ENCODE measurements around the gene KDR.
A peak's percentile ranks its signal among the peaks of the same experiment; 100 is the strongest.

The KDR gene

GRCh38 chr4:55124322-55125076 is 896 bp downstream of the KDR start:
- Histone ChIP-seq H2AFZ (ENCODE audit: insufficient read depth, low read length, poor library complexity) (no peak overlapping the region), H4K8ac (ENCODE audit: low read depth, low read length) (no peak overlapping the region), H4K12ac (ENCODE audit: low read depth, low read length) (no peak overlapping the region), H3K79me1 (ENCODE audit: low read length) (no peaks in the 10 kb centered on the region), H3K36me3 (ENCODE audit: control insufficient read depth in 1 of 2, insufficient read depth in 2 of 2, low read length in 2 of 2) (no peaks in the 10 kb centered on the region), H3K4me1 (ENCODE audit: control insufficient read depth in 1 of 2, insufficient read depth in 2 of 2, low read length in 2 of 2) (peaks cover 7 to 12% of the 10 kb centered on the region in 2 experiments), H2AK5ac (ENCODE audit: low read length) (no peak overlapping the region), H2BK12ac (ENCODE audit: low read length) (no peak overlapping the region), H3K9me3 (ENCODE audit: insufficient read depth, low read depth, low read length) (no peaks in the 10 kb centered on the region), H3K9ac (ENCODE audit: low read length) (no peak overlapping the region), H3K27ac (ENCODE audit: low read depth, low read length) (no peak overlapping the region), H3K4ac (ENCODE audit: low read depth, low read length) (no peak overlapping the region), H2BK5ac (ENCODE audit: low read depth, low read length, poor library complexity) (no peak overlapping the region), H3K4me2 (ENCODE audit: low read length) (peak overlapping the region; percentile 93), H3K79me2 (ENCODE audit: control insufficient read depth, insufficient read depth, low read length, poor library complexity) (no peaks in the 10 kb centered on the region), H4K91ac (ENCODE audit: low read depth, low read length) (no peak overlapping the region), H3K18ac (ENCODE audit: low read length) (no peak overlapping the region), H2BK120ac (ENCODE audit: insufficient read depth, low read length, poor library complexity) (no peak overlapping the region), H3K4me3 (ENCODE audit: low read depth, low read length) (peak overlapping the region; percentile 68), H3K23ac (ENCODE audit: low read length) (no peak overlapping the region), H3K27me3 (ENCODE audit: insufficient read depth, low read length) (peaks cover 24% of the 10 kb centered on the region), H3K14ac (ENCODE audit: low read length) (no peak overlapping the region)
- no CpG with 5 or more reads among the region's 34 CpGs for WGBS (ENCODE audit: extremely low coverage, insufficient coverage, insufficient read length)
- no peak for DNase-seq

- no peak overlapping the region for H3K9ac ChIP-seq (ENCODE audit: low read length)
- no peaks in the 10 kb centered on the region for H3K79me1 ChIP-seq (ENCODE audit: low read length)
- H3K27ac ChIP-seq (ENCODE audit: low read depth, low read length): no peak overlapping the region
- no CpG with 5 or more reads among the region's 6 CpGs for WGBS (ENCODE audit: extremely low coverage, insufficient coverage, insufficient read length)
- no peak overlapping the region for H2AFZ ChIP-seq (ENCODE audit: insufficient read depth, low read length, poor library complexity)
- H3K14ac ChIP-seq (ENCODE audit: low read length): no peak overlapping the region
- no peak overlapping the region for H2AK5ac ChIP-seq (ENCODE audit: low read length)
- H2BK120ac ChIP-seq (ENCODE audit: insufficient read depth, low read length, poor library complexity): no peak overlapping the region
- DNase-seq: no peak
- no peak overlapping the region for H4K91ac ChIP-seq (ENCODE audit: low read depth, low read length)
- no peak overlapping the region for H4K12ac ChIP-seq (ENCODE audit: low read depth, low read length)
- no peak overlapping the region for H3K23ac ChIP-seq (ENCODE audit: low read length)
- no peak overlapping the region for H3K4me2 ChIP-seq (ENCODE audit: low read length)
- H3K4me1 ChIP-seq (ENCODE audit: control insufficient read depth in 1 of 2, insufficient read depth in 2 of 2, low read length in 2 of 2): peaks cover 7 to 12% of the 10 kb centered on the region in 2 experiments
- H3K4ac ChIP-seq (ENCODE audit: low read depth, low read length): no peak overlapping the region
- H2BK12ac ChIP-seq (ENCODE audit: low read length): no peak overlapping the region
- H2BK5ac ChIP-seq (ENCODE audit: low read depth, low read length, poor library complexity): no peak overlapping the region
- no peak overlapping the region for H4K8ac ChIP-seq (ENCODE audit: low read depth, low read length)
- H3K36me3 ChIP-seq (ENCODE audit: control insufficient read depth in 1 of 2, insufficient read depth in 2 of 2, low read length in 2 of 2): no peaks in the 10 kb centered on the region
- peaks cover 24% of the 10 kb centered on the region for H3K27me3 ChIP-seq (ENCODE audit: insufficient read depth, low read length)
- H3K9me3 ChIP-seq (ENCODE audit: insufficient read depth, low read depth, low read length): no peaks in the 10 kb centered on the region
- no peak overlapping the region for H3K4me3 ChIP-seq (ENCODE audit: low read depth, low read length)
- no peaks in the 10 kb centered on the region for H3K79me2 ChIP-seq (ENCODE audit: control insufficient read depth, insufficient read depth, low read length, poor library complexity)
- no peak overlapping the region for H3K18ac ChIP-seq (ENCODE audit: low read length)
These were observed 1.6 kb downstream of the KDR start for GRCh38 chr4:55123791-55124190.

GRCh38 chr4:55122235-55122634 is 3.2 kb downstream of the KDR start:
- Histone ChIP-seq H3K79me1 (ENCODE audit: low read length) (no peaks in the 10 kb centered on the region), H2BK12ac (ENCODE audit: low read length) (no peak overlapping the region), H3K23ac (ENCODE audit: low read length) (no peak overlapping the region), H4K12ac (ENCODE audit: low read depth, low read length) (no peak overlapping the region), H3K36me3 (ENCODE audit: control insufficient read depth in 1 of 2, insufficient read depth in 2 of 2, low read length in 2 of 2) (no peaks in the 10 kb centered on the region), H4K8ac (ENCODE audit: low read depth, low read length) (no peak overlapping the region), H2AFZ (ENCODE audit: insufficient read depth, low read length, poor library complexity) (no peak overlapping the region), H2BK5ac (ENCODE audit: low read depth, low read length, poor library complexity) (no peak overlapping the region), H3K4ac (ENCODE audit: low read depth, low read length) (no peak overlapping the region), H3K27ac (ENCODE audit: low read depth, low read length) (no peak overlapping the region), H3K4me2 (ENCODE audit: low read length) (no peak overlapping the region), H3K79me2 (ENCODE audit: control insufficient read depth, insufficient read depth, low read length, poor library complexity) (no peaks in the 10 kb centered on the region), H2AK5ac (ENCODE audit: low read length) (no peak overlapping the region), H3K4me1 (ENCODE audit: control insufficient read depth in 1 of 2, insufficient read depth in 2 of 2, low read length in 2 of 2) (peaks cover 7 to 12% of the 10 kb centered on the region in 2 experiments), H3K14ac (ENCODE audit: low read length) (no peak overlapping the region), H3K9ac (ENCODE audit: low read length) (no peak overlapping the region), H3K27me3 (ENCODE audit: insufficient read depth, low read length) (peaks cover 24% of the 10 kb centered on the region), H4K91ac (ENCODE audit: low read depth, low read length) (no peak overlapping the region), H2BK120ac (ENCODE audit: insufficient read depth, low read length, poor library complexity) (no peak overlapping the region), H3K4me3 (ENCODE audit: low read depth, low read length) (no peak overlapping the region), H3K18ac (ENCODE audit: low read length) (no peak overlapping the region), H3K9me3 (ENCODE audit: insufficient read depth, low read depth, low read length) (no peaks in the 10 kb centered on the region)
- WGBS (ENCODE audit: extremely low coverage, insufficient coverage, insufficient read length): no CpG with 5 or more reads among the region's 2 CpGs
- no peak for DNase-seq

- no peaks in the 10 kb centered on the region for H3K36me3 ChIP-seq (ENCODE audit: control insufficient read depth in 1 of 2, insufficient read depth in 2 of 2, low read length in 2 of 2)
- peak; percentile 14 to 60 for DNase-seq
- no peak overlapping the region for H4K91ac ChIP-seq (ENCODE audit: low read depth, low read length)
- H2BK5ac ChIP-seq (ENCODE audit: low read depth, low read length, poor library complexity): no peak overlapping the region
- H4K12ac ChIP-seq (ENCODE audit: low read depth, low read length): no peak overlapping the region
- no peaks in the 10 kb centered on the region for H3K79me1 ChIP-seq (ENCODE audit: low read length)
- no peaks in the 10 kb centered on the region for H3K9me3 ChIP-seq (ENCODE audit: insufficient read depth, low read depth, low read length)
- no peak overlapping the region for H3K14ac ChIP-seq (ENCODE audit: low read length)
- no peak overlapping the region for H2AFZ ChIP-seq (ENCODE audit: insufficient read depth, low read length, poor library complexity)
- H3K27me3 ChIP-seq (ENCODE audit: insufficient read depth, low read length): peaks cover 22% of the 10 kb centered on the region
- no peak overlapping the region for H3K18ac ChIP-seq (ENCODE audit: low read length)
- H3K79me2 ChIP-seq (ENCODE audit: control insufficient read depth, insufficient read depth, low read length, poor library complexity): no peaks in the 10 kb centered on the region
- H2AK5ac ChIP-seq (ENCODE audit: low read length): no peak overlapping the region
- H3K4me2 ChIP-seq (ENCODE audit: low read length): no peak overlapping the region
- H3K4me3 ChIP-seq (ENCODE audit: low read depth, low read length): no peak overlapping the region
- peaks cover 7 to 12% of the 10 kb centered on the region in 2 experiments for H3K4me1 ChIP-seq (ENCODE audit: control insufficient read depth in 1 of 2, insufficient read depth in 2 of 2, low read length in 2 of 2)
- no peak overlapping the region for H2BK12ac ChIP-seq (ENCODE audit: low read length)
- no peak overlapping the region for H2BK120ac ChIP-seq (ENCODE audit: insufficient read depth, low read length, poor library complexity)
- no CpG with 5 or more reads among the region's 4 CpGs for WGBS (ENCODE audit: extremely low coverage, insufficient coverage, insufficient read length)
- H3K27ac ChIP-seq (ENCODE audit: low read depth, low read length): no peak overlapping the region
- no peak overlapping the region for H3K4ac ChIP-seq (ENCODE audit: low read depth, low read length)
- no peak overlapping the region for H3K23ac ChIP-seq (ENCODE audit: low read length)
- no peak overlapping the region for H3K9ac ChIP-seq (ENCODE audit: low read length)
- H4K8ac ChIP-seq (ENCODE audit: low read depth, low read length): no peak overlapping the region
These were observed 4.1 kb downstream of the KDR start for GRCh38 chr4:55121246-55121645.

Data from trophoblast cell (in vitro differentiated cells and primary cell).